A549 (cell line): ENCODE data around the gene REC8. TPM values are rescaled to one million over a fixed set of nuclear protein-coding genes. Genes with fewer than 3 reads are reported as not detected.

Experiments
- ATAC-seq, 2 experiments: fragments of 200-7000 bp in 1 of 2; fragments of >200 bp in 1 of 2; cut with Nextera tagmentation in 1 of 2; cut with Tn5 transposase in 1 of 2; 3 replicates each; pipeline versions ENCODE4 v1.8.0 to v1.9.1; 2018 to 2020; ENCODE audit warnings: mild to moderate bottlenecking in 1 of 2, moderate library complexity in 1 of 2
- CTCF ChIA-PET: fragments of 300-600 bp; sonication (Branson Sonifier 250); formaldehyde crosslinking; extraction: SDS; loops from one replicate; lab custom pipeline; 2021; ENCODE audit warnings: antibody characterized with exemption, inconsistent platforms; lab: Yijun Ruan, JAX
- POLR2A ChIA-PET: fragments of 350-600 bp; formaldehyde crosslinking; extraction: SDS; loops from one replicate; lab custom pipeline; 2021; ENCODE audit warnings: antibody characterized with exemption, inconsistent platforms; lab: Yijun Ruan, JAX
- DNase-seq, 2 experiments: peaks; one replicate each; pipeline versions ENCODE4 v3.0.0 to v3.0.0-alpha.2; 2011 to 2016; ENCODE audit warnings: low read depth in 1 of 2, low spot score in 1 of 2
- FAIRE-seq: peaks from 2 replicates; lab custom pipeline; 2011; peaks lifted over from hg19 to GRCh38; lab: Jason Lieb, UNC
- H3K27ac ChIP-seq, 2 experiments: fragments of >200 bp; sonication (Bioruptor Twin); formaldehyde crosslinking; 3 replicates each; pipeline ENCODE4 v1.5.1; 2016 to 2017
- H3K4me1 ChIP-seq: fragments of >200 bp; sonication (Bioruptor Twin); formaldehyde crosslinking; 3 replicates; pipeline ENCODE4 v1.6.1; 2016
- H3K4me2 ChIP-seq: fragments of >200 bp; sonication (Bioruptor Twin); formaldehyde crosslinking; 3 replicates; pipeline ENCODE4 v1.6.1; 2016
- H3K4me3 ChIP-seq: fragments of >200 bp; sonication (Bioruptor Twin); formaldehyde crosslinking; 3 replicates; pipeline ENCODE4 v1.5.1; 2016
- H3K9me3 ChIP-seq: fragments of >200 bp; sonication (Bioruptor Twin); formaldehyde crosslinking; 3 replicates; pipeline ENCODE4 v1.6.1; 2016
- ATOH8 ChIP-seq: fragments of 250-450 bp; sonication (Bioruptor Pico); IDR thresholded peaks from 2 replicates; pipeline ENCODE4 v1.5.0; 2020; ENCODE audit warnings: low read depth, mild to moderate bottlenecking, moderate library complexity
- BCL3 ChIP-seq: fragments of >200 bp; sonication (Bioruptor Twin); formaldehyde crosslinking; IDR thresholded peaks from 3 replicates; pipeline ENCODE4 v1.6.1; 2016
- CBX8 ChIP-seq: fragments of 200-600 bp; sonication (generic); IDR thresholded peaks from 2 replicates; pipeline ENCODE4 v1.6.1; 2016
- CEBPB ChIP-seq, 2 experiments: fragments of >200 bp in 1 of 2; sonication (Bioruptor Twin) in 1 of 2; formaldehyde crosslinking in 1 of 2; IDR thresholded peaks; 2 replicates each; pipeline ENCODE4 v1.6.1; 2012 to 2016
- CHD4 ChIP-seq: fragments of 200-600 bp; sonication (generic); IDR thresholded peaks from 2 replicates; pipeline ENCODE4 v1.6.1; 2016; ENCODE audit warnings: antibody characterized with exemption, mild to moderate bottlenecking, borderline replicate concordance
- CTCF ChIP-seq: fragments of >200 bp; sonication (Bioruptor Twin); formaldehyde crosslinking; IDR thresholded peaks from 3 replicates; pipeline ENCODE4 v1.5.1; 2016
- E2F6 ChIP-seq: IDR thresholded peaks from 2 replicates; pipeline ENCODE4 v1.6.1; 2012; ENCODE audit warnings: low read depth, borderline replicate concordance
- EHF ChIP-seq: fragments of 250-450 bp; sonication (Bioruptor Pico); IDR thresholded peaks from 2 replicates; pipeline ENCODE4 v1.5.0; 2020; ENCODE audit warnings: mild to moderate bottlenecking
- ELK1 ChIP-seq: fragments of 150-350 bp; IDR thresholded peaks from 2 replicates; pipeline ENCODE4 v1.6.1; 2014; ENCODE audit warnings: low read depth, mild to moderate bottlenecking, low read length
- ESRRA ChIP-seq: fragments of 150-350 bp; IDR thresholded peaks from 2 replicates; pipeline ENCODE4 v1.6.1; 2014; ENCODE audit warnings: mild to moderate bottlenecking, low read length, borderline replicate concordance
- FOSL2 ChIP-seq, 2 experiments: fragments of 450-650 bp in 1 of 2; fragments of >200 bp in 1 of 2; sonication (Bioruptor Twin) in 1 of 2; formaldehyde crosslinking; IDR thresholded peaks; 2 replicates each; pipeline versions ENCODE4 v1.5.0 to v1.6.1; 2016 to 2020; ENCODE audit warnings: mild to moderate bottlenecking in 1 of 2, moderate library complexity in 1 of 2
- GATA3 ChIP-seq: IDR thresholded peaks from 2 replicates; pipeline ENCODE4 v1.6.1; 2012; ENCODE audit warnings: borderline replicate concordance
- HOXA7 ChIP-seq: fragments of 250-450 bp; sonication (Bioruptor Pico); IDR thresholded peaks from 2 replicates; pipeline ENCODE4 v1.5.0; 2020; ENCODE audit warnings: mild to moderate bottlenecking, moderate library complexity
- HOXB13 ChIP-seq: fragments of 250-450 bp; sonication (Bioruptor Pico); IDR thresholded peaks from 2 replicates; pipeline ENCODE4 v1.5.0; 2020; ENCODE audit warnings: low read depth, mild to moderate bottlenecking, moderate library complexity
- HOXB5 ChIP-seq: fragments of 250-450 bp; sonication (Bioruptor Pico); IDR thresholded peaks from 2 replicates; pipeline ENCODE4 v1.5.0; 2020; ENCODE audit warnings: mild to moderate bottlenecking, moderate library complexity
- JUNB ChIP-seq: fragments of >200 bp; sonication (Bioruptor Twin); formaldehyde crosslinking; IDR thresholded peaks from 2 replicates; pipeline ENCODE4 v1.6.1; 2016
- KDM5A ChIP-seq: fragments of 200-600 bp; sonication (generic); IDR thresholded peaks from 2 replicates; pipeline ENCODE4 v1.6.1; 2016; ENCODE audit warnings: antibody characterized with exemption, mild to moderate bottlenecking
- POLR2A ChIP-seq: IDR thresholded peaks from 2 replicates; pipeline ENCODE4 v1.6.1; 2012; ENCODE audit warnings: mild to moderate bottlenecking, low read length
- POLR2AphosphoS2 ChIP-seq: conservative IDR thresholded peaks from 2 replicates; pipeline ENCODE4 v1.6.1; 2012; ENCODE audit warnings: low read length, improper control_type of control experiment, inconsistent platforms
- RAD21 ChIP-seq, 2 experiments: fragments of >200 bp in 1 of 2; sonication (Bioruptor Twin) in 1 of 2; formaldehyde crosslinking in 1 of 2; IDR thresholded peaks in 1 of 2; conservative IDR thresholded peaks in 1 of 2; 2 replicates in 1 of 2; 3 replicates in 1 of 2; pipeline ENCODE4 v1.6.1; 2012 to 2018; ENCODE audit warnings: inconsistent platforms in 1 of 2
- RARB ChIP-seq: fragments of 250-450 bp; sonication (Bioruptor Pico); IDR thresholded peaks from 2 replicates; pipeline ENCODE4 v1.8.0; 2021; ENCODE audit warnings: mild to moderate bottlenecking, moderate library complexity
- RCOR1 ChIP-seq: fragments of 150-350 bp; IDR thresholded peaks from 2 replicates; pipeline ENCODE4 v1.6.1; 2014; ENCODE audit warnings: antibody characterized with exemption, low read length, low read depth
- SMC3 ChIP-seq: fragments of >200 bp; sonication (Bioruptor Twin); formaldehyde crosslinking; IDR thresholded peaks from 3 replicates; pipeline ENCODE4 v1.6.1; 2018; ENCODE audit warnings: inconsistent platforms
- SREBF2 ChIP-seq: fragments of 450-650 bp; IDR thresholded peaks from 2 replicates; pipeline ENCODE4 v1.6.1; 2014; ENCODE audit warnings: mild to moderate bottlenecking, moderate library complexity
- TFCP2L1 ChIP-seq: fragments of 250-450 bp; sonication (Bioruptor Pico); IDR thresholded peaks from 2 replicates; pipeline ENCODE4 v1.5.0; 2021; ENCODE audit warnings: mild to moderate bottlenecking
- USF2 ChIP-seq: fragments of 450-650 bp; IDR thresholded peaks from 2 replicates; pipeline ENCODE4 v1.6.1; 2014; ENCODE audit warnings: antibody characterized with exemption
- WGBS: methylation state at CpG from one replicate; pipeline ENCODE4 v1.1.6; 2017; ENCODE audit errors: missing lambda C conversion rate; 5-methylcytosine and 5-hydroxymethylcytosine counted together
- polyA plus RNA-seq, 4 experiments: library from polyadenylated mRNA; depleted of rRNA in 3 of 4; stranded (reverse); fragments of >200 nt; fragmentation: RNase III in 1 of 4; extraction: RNeasy Plus Mini Kit Qiagen cat#74134 plus additional on column Dnase treatment in 1 of 4; gene quantifications; 2 replicates in 3 of 4; 3 replicates in 1 of 4; pipeline ENCODE4 v1.2.3, GENCODE V29; 2011 to 2017

The REC8 gene
- polyA plus RNA-seq, 2 of the 4 experiments (the other 2 are of a cell fraction): 1.9 to 4.2 TPM

- no peak; a peak in 2 of 6 replicates for ATAC-seq
- no peak for DNase-seq
- Histone ChIP-seq H3K9me3 (no peaks in the 10 kb centered on the region), H3K4me2 (peak overlapping the region; percentile 92), H3K27ac (peak overlapping the region; percentile 79 to 86; a peak in 5 of 6 replicates), H3K4me1 (peaks cover 25% of the 10 kb centered on the region)
- ChIA-PET POLR2A (interaction anchor here (0.6 to 2.4 kb wide), 9 partner anchors 9 to 97 kb away, joined by 3 to 16 read pairs (median 6); partner anchors contain the start of genes DCAF11, EMC9, NRL and PCK2), CTCF (interaction anchor here (0.5 to 7.0 kb wide), 40 partner anchors 10 to 843 kb away, joined by 3 to 168 read pairs (median 5); partner anchors contain the start of genes CARMIL3, DCAF11, EMC9 and FITM1)
- 98% methylated on average over 4 of the region's 4 CpGs for WGBS
- TF ChIP-seq CEBPB (IDR thresholded peaks at IDR 0.05) (no peak), KDM5A (no peak), ATOH8 (CRISPR knock-in tag) (no peak), CHD4 (no peak), TFCP2L1 (no peak), POLR2AphosphoS2 (no peak), ESRRA (no peak), SREBF2 (no peak), RCOR1 (no peak), FOSL2 (IDR thresholded peaks at IDR 0.05) (no peak), FOSL2 (CRISPR knock-in tag; IDR thresholded peaks at IDR 0.05) (no peak), E2F6 (no peak), ELK1 (no peak), EHF (CRISPR knock-in tag) (no peak), POLR2A (no peak), JUNB (no peak), CTCF (no peak), RARB (CRISPR knock-in tag) (no peak)
- TF ChIP-seq, all 56 proteins: peak for 0
- H3K4me3 ChIP-seq: no peak overlapping the region
- FAIRE-seq: no peak
Measured at GRCh38 chr14:24160499-24160849, 11.4 kb upstream of the REC8 start.

- peak; percentile 79 to 94 for ATAC-seq
- TF ChIP-seq CTCF (peak; percentile 92), SMC3 (peak; percentile 77), HOXB13 (CRISPR knock-in tag) (no peak), HOXB5 (no peak), BCL3 (0 out of 3 replicates have a peak, but pooled peaks have one; percentile 40), GATA3 (0 out of 2 replicates have a peak, but pooled peaks have one; percentile 23), HOXA7 (0 out of 2 replicates have a peak, but pooled peaks have one; percentile 70), CBX8 (no peak), RAD21 (conservative IDR thresholded peaks at IDR 0.05 in 1 of 2, IDR thresholded peaks at IDR 0.05 in 1 of 2) (peak; percentile 72 to 78), USF2 (peak; percentile 92)
Measured at GRCh38 chr14:24160850-24161804, 10.8 kb upstream of the REC8 start, which contains the start of gene IRF9. IRF9 (plus strand) TSS chr14:24161265; CDS start chr14:24162145, 880 bp downstream.

More at GRCh38 chr14:24160850-24161804, 10.8 kb upstream of the REC8 start, which contains the start of gene IRF9:
- FAIRE-seq (no peak), DNase-seq (peak; percentile 95 to 96)
- ChIA-PET CTCF (interaction anchor here (0.8 to 7.0 kb wide), 39 partner anchors 9 to 572 kb away, joined by 3 to 168 read pairs (median 5); partner anchors contain the start of genes CARMIL3, DCAF11, EMC9 and FITM1), POLR2A (interaction anchor here (0.6 to 2.4 kb wide), 9 partner anchors 10 to 82 kb away, joined by 3 to 16 read pairs (median 6); partner anchors contain the start of genes DCAF11, EMC9, NRL and PCK2)
- H3K4me3 ChIP-seq: peak within 1 kb of the TSS; percentile 47
- no peaks in the 10 kb centered on the region for H3K9me3 ChIP-seq
- peak within 1 kb of the TSS; percentile 86 to 91 for H3K27ac ChIP-seq
- WGBS: 10% methylated on average over 10 of the region's 12 CpGs
- H3K4me1 ChIP-seq: peaks cover 25% of the 10 kb centered on the region
- peak within 1 kb of the TSS; percentile 92 for H3K4me2 ChIP-seq
